H54 (cell line): ENCODE measurements around the gene RBM19.

Source experiments
- DNase-seq: peaks from one replicate; pipeline ENCODE4 v3.0.0; 2011; ENCODE audit warnings: low spot score, mixed read lengths; ENCODE audit not compliant: insufficient read length
- FAIRE-seq: peaks from 3 replicates; lab custom pipeline; 2011; peaks lifted over from hg19 to GRCh38; lab: Jason Lieb, UNC
- POLR2A ChIP-seq: IDR thresholded peaks from 2 replicates; pipeline ENCODE4 v1.6.1; 2011; ENCODE audit warnings: low read depth, mild to moderate bottlenecking, low read length

The RBM19 gene

DNA sequence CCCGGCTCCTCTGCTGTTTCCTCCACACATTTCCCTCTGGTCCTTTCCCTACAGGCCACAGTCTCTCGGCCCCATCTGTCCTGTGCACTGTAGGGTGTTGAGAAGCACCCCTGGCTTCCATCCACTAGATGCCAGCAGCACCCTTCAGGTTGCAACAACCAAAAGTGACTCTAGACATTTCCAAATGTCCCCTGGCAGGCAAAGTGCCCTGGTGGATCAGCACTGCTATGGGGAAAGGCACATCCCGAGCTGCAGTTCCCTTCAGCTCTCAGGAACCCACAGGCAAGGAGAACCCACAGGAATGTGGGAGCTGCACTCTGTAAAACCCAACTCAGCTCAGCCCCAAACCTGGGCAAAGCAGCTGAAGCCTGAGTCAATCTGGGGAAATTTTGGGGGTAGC lies 77.0 kb downstream of the RBM19 start:
- DNase-seq (no peak), FAIRE-seq (no peak)
- no peak for TF ChIP-seq POLR2A

GRCh38 chr12:113888435-113888834 lies 77.7 kb downstream of the RBM19 start:
- DNase-seq (no peak), FAIRE-seq (no peak)
- TF ChIP-seq POLR2A: no peak

DNA sequence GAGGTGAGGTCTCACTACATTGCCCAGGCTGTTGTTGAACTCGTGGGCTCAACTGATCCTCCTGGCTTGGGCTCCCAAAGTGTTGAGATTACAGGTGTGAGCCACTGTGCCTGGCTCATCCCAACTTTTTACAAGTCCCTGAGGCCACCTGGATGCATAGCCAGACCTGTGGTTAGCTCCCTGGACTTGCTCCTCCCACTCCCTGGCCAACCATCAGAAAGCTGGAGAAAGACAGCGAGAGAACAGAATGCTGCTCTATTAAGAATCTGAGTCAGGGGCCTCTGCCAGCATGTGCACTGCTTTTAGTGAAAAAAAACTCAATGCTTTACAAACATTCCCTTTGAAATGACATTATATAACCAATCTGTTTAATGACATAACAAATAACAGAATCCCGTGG lies 78.2 kb downstream of the RBM19 start:
- no peak for TF ChIP-seq POLR2A
- no peak for DNase-seq
- FAIRE-seq: no peak

DNA sequence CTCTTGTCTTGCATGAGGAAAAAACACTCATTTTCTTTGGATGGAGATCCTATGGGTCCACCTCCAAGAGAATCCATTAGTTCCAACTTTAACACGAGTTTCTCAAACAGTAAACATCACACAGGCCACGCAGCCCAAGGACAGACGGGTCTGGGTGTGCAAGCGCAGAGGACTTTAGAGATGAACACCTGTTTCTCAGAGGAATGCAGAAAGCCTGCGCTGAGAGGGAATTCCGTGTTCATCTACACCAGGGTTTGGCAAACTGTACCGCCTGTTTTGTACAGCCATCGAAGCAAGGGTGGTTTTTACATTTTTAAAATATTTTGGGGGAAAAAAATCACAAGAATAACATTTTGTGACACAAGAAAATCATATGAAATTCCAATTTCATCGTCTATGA lies 79.4 kb downstream of the RBM19 start:
- no peak for FAIRE-seq
- no peak for TF ChIP-seq POLR2A
- no peak for DNase-seq

GRCh38 chr12:113884392-113884791 lies 81.7 kb downstream of the RBM19 start:
- DNase-seq (no peak), FAIRE-seq (no peak)
- TF ChIP-seq POLR2A: no peak

DNA sequence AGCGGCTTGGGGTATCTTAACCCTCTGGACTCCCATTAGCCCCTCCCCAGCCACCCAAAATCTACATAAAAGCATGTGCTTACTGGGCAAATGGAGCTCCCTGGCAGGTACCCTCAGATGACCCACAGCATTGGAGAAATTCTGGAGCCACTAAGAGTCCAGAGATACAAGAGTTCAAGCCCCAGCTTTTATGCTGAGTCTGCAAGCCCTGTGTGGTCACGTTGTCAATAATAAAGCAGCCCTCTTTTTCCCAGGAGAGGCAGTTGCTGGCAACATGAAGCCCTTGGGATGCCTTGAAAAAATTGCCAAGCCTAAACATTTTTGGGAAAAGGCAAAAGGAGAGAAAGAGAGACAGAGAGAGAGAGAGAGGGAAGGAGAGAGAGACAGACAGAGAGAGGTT lies 83.4 kb downstream of the RBM19 start:
- DNase-seq (no peak), FAIRE-seq (no peak)
- TF ChIP-seq POLR2A: no peak

GRCh38 chr12:113880988-113881962 lies 84.8 kb downstream of the RBM19 start:
- no peak for TF ChIP-seq POLR2A
- DNase-seq (no peak), FAIRE-seq (no peak)

GRCh38 chr12:113880326-113880725 lies 85.8 kb downstream of the RBM19 start:
- FAIRE-seq (no peak), DNase-seq (no peak)
- TF ChIP-seq POLR2A: no peak

DNA sequence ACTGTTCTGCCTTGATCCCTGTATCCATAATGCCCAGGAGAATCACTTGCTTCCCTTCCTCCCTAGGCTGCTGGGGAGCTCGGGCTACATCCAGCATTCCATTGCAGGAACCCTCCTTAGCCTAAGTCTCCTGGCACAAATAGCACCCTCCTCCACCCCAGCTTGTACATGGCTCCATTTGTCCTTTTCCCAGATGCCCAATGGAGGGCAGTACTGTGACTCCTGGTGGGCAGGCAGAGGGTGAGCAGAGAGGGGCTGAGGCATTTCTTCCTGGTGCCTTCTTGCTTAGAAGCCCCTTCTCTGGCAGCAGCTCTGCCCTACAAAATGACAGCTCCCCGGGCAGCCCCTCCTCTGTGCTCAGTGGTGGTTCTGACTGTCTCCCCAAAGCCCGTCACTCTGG lies 86.5 kb downstream of the RBM19 start:
- no peak for FAIRE-seq

DNA sequence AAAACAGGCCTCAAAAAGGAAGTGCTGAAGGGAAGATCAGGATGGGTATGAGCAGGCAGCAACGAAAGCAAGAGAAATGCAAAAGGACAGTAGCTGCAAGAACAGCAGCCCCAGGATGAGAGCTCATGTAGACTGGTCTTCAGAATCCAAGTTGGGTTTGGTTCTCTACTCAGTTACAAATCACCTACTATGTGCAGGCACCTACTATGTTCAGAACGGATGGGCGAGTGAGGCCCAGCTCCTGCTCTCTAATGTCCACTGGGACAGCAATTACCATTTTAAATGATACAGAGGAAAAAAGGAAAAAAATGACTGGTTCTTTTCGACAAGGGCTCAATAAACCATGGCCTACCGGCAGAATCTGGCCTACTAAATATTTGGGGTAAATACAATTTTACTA lies 88.5 kb downstream of the RBM19 start:
- no peak for FAIRE-seq
- TF ChIP-seq POLR2A: no peak

More for the DNA sequence above, 86.5 kb downstream of the RBM19 start:
- no peak for TF ChIP-seq POLR2A
- DNase-seq: no peak

DNA sequence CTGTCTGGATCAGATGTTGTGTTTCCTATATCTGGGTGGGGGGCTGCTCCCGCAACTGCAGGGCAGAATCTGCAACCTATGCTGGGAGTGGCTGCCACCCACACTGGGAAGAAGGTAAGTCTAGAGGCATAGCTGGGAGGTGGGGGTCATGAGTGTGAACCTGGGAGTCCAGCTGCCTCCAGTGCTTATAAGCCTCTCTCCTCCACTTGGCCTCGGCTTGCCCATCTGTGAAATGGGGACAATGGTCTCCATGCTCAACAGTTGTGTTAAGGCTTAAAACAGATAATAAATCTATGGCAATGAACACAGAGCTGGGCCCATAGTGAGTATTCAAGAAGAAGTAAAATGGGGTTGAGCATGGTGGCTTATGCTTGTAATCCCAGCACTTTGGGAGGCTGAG lies 90.0 kb downstream of the RBM19 start:
- no peak for FAIRE-seq
- TF ChIP-seq POLR2A: no peak
- no peak for DNase-seq

More for the DNA sequence above, 88.5 kb downstream of the RBM19 start:
- no peak for DNase-seq

- FAIRE-seq: no peak
- TF ChIP-seq POLR2A: no peak
- peak; percentile 47 for DNase-seq
Observed at GRCh38 chr12:113875691-113876090, 90.4 kb downstream of the RBM19 start.

- peak; percentile 74 for DNase-seq
- TF ChIP-seq POLR2A: no peak
- no peak for FAIRE-seq
Observed at GRCh38 chr12:113874999-113875561, 91.0 kb downstream of the RBM19 start.

DNA sequence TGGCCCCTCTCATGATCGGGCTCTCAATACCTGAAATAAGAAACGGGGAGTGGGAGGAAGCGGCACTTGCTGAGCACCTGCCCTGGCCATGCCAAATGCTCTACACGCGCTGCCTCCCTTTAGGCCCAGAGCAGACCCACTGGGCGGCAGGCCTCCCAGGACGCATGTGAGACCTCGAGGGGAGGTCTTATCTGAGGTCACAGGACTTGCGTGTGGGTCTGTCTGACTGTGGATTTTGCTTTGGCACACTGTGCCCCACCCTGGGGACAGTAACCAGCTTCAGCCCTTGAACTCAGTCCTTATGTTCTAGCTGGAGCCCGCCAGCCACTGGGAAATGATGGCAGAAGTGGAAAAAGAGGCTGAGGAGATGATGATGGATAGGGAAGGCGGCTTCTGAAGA lies 91.8 kb downstream of the RBM19 start:
- no peak for DNase-seq
- FAIRE-seq: no peak

DNA sequence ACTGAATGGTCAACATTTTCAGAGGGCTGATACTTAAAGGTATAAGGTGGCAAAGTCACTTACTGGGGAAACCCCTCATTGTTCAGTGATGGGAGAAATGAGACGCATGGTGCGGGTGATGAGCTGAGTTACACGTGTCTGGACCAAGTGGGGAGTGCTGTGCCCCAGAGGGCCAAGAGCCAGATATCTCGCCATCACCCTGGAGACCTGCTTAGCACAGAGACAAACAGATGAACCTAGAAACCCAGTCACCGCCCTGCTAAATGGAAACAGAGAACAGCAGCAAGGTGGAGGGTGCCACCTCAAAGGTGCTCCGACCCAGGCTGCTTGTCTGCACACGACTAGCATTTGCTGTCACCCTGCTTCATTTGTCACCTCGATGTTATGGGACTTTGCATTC lies 92.4 kb downstream of the RBM19 start:
- no peak for TF ChIP-seq POLR2A
- FAIRE-seq (no peak), DNase-seq (no peak)

More for the DNA sequence above, 91.8 kb downstream of the RBM19 start:
- no peak for TF ChIP-seq POLR2A

DNA sequence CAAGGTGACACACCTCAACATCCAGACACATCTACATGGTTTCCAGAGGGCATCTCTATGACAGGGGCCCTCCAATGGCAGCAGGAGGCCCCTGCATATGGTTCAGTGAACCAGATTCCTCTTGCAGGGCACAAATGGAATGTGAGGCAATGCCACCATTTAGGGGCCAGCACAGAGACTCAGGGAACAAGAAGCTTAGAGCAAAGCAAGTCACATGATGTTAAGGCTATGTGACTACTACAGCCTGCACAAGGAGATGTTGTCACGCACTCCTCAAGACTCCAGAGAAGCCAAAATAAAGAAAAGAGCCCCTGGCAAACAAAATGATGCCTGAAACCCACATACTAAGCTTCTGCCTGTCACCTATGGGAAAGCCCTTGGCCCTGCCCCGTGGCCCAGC lies 95.2 kb downstream of the RBM19 start:
- no peak for TF ChIP-seq POLR2A
- DNase-seq (no peak), FAIRE-seq (no peak)
